Ishikawa (cell line): ENCODE results near the gene STRA6.
A peak's percentile ranks its signal among the peaks of the same experiment; 100 is the strongest.

ENCODE experiments used
- CEBPB ChIP-seq: IDR thresholded peaks from 2 replicates; pipeline ENCODE4 v1.6.1; 2012
- CREB1 ChIP-seq: IDR thresholded peaks from 2 replicates; pipeline ENCODE4 v1.6.1; 2012; ENCODE audit warnings: low read depth
- EGR1 ChIP-seq: IDR thresholded peaks from 2 replicates; pipeline ENCODE4 v1.6.1; 2012
- EP300 ChIP-seq: IDR thresholded peaks from 2 replicates; pipeline ENCODE4 v1.6.1; 2012; ENCODE audit warnings: borderline replicate concordance
- FOXM1 ChIP-seq: IDR thresholded peaks from 2 replicates; pipeline ENCODE4 v1.6.1; 2012; ENCODE audit warnings: low read depth, borderline replicate concordance
- MAX ChIP-seq: IDR thresholded peaks from 2 replicates; pipeline ENCODE4 v1.6.1; 2012
- NFIC ChIP-seq: IDR thresholded peaks from 2 replicates; pipeline ENCODE4 v1.6.1; 2012
- RAD21 ChIP-seq: IDR thresholded peaks from 2 replicates; pipeline ENCODE4 v1.6.1; 2012; ENCODE audit warnings: low read depth
- TAF1 ChIP-seq: IDR thresholded peaks from 2 replicates; pipeline ENCODE4 v1.6.1; 2012; ENCODE audit warnings: low read depth, mild to moderate bottlenecking
- TCF12 ChIP-seq: IDR thresholded peaks from 2 replicates; pipeline ENCODE4 v1.6.1; 2012; ENCODE audit warnings: low read depth
- TEAD4 ChIP-seq: IDR thresholded peaks from 2 replicates; pipeline ENCODE4 v1.6.1; 2012
- USF1 ChIP-seq: IDR thresholded peaks from 2 replicates; pipeline ENCODE4 v1.6.1; 2012
- YY1 ChIP-seq: IDR thresholded peaks from 2 replicates; pipeline ENCODE4 v1.6.1; 2012; ENCODE audit warnings: low read depth
- ZBTB7A ChIP-seq: IDR thresholded peaks from 2 replicates; pipeline ENCODE4 v1.6.1; 2012; ENCODE audit warnings: low read depth
- TF ChIP-seq, protein P1 (sequence below): IDR thresholded peaks from 2 replicates; pipeline ENCODE4 v1.6.1; 2012; ENCODE audit warnings: low read depth, mild to moderate bottlenecking

Gene STRA6

DNA sequence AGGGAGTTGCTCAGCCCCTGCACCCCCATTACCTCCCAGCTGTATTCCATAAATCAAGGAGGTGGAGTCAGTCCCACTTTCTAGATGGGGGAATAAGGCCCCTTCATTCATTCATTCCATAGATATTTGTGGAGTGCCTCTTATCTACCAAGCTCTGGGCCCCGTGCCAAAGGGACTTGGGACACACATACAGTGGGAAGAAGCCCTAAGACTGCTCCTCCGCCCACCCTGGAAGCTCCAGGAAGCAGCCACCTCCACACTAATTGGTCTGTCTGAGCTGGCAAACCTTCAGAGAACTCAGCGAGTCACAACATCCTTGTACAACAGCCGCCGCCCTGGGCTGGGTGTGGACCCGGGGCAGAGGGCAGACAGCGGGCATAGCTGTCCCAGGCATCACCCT is 6.4 kb downstream of the STRA6 start:
- peak; percentile 47 for TF ChIP-seq NFIC
- no peak for TF ChIP-seq TAF1
- peak; percentile 22; the same call in 1 of the 2 replicates for TF ChIP-seq EP300

DNA sequence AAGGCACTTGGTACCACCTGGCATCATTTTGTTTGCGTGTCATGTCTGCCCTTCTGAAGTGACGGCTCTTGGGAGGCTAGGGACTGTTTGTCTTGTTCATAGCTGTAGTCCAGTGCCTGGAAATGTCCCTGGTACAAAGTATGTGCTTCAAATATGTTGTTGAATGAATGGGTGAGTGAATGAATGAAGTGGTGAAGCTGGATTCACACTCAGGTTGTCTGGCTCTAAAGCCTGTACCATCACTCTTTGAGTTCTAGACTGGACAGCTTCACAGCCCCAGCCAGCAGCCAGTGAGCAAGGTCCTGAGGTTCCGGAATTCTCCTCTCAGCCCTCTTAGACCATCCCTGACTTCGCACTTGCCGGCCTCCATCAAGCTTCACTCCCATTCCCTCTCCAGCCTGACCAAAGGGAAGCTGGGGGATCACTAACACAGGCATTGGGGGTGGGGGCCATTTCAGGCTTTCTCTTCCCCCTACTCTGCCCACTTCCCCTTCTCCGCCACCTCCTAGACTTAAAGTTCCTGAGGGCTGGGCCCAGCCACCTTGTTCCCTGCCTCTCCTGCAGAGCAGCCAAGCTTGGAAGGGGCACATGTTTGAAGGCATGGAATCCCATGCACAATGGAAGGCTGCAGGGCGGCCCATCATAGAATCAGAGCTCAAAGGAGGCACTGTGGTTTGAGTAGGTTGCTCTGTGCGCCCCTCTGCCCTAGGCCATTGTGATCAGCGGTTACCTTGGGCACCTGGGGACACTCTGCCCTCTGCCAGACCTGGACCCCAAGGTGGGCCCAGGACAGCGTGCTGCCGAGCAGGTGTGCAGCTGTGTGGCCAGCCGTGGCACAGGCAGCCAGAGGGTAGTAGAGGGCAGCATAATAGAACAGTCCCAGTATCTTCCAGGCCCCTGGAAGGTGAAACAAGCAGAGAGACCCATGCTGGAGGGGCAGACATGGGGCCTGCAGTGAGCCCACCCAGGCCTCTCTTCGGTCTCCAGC is 7.7 kb downstream of the STRA6 start:
- TF ChIP-seq CREB1 (no peak), MAX (no peak), EGR1 (no peak), TAF1 (no peak), FOXM1 (no peak), NFIC (no peak), ZBTB7A (no peak), USF1 (no peak), CEBPB (no peak), TEAD4 (no peak), YY1 (no peak), TCF12 (no peak), EP300 (no peak), RAD21 (no peak)
- TF ChIP-seq, protein P1, sequence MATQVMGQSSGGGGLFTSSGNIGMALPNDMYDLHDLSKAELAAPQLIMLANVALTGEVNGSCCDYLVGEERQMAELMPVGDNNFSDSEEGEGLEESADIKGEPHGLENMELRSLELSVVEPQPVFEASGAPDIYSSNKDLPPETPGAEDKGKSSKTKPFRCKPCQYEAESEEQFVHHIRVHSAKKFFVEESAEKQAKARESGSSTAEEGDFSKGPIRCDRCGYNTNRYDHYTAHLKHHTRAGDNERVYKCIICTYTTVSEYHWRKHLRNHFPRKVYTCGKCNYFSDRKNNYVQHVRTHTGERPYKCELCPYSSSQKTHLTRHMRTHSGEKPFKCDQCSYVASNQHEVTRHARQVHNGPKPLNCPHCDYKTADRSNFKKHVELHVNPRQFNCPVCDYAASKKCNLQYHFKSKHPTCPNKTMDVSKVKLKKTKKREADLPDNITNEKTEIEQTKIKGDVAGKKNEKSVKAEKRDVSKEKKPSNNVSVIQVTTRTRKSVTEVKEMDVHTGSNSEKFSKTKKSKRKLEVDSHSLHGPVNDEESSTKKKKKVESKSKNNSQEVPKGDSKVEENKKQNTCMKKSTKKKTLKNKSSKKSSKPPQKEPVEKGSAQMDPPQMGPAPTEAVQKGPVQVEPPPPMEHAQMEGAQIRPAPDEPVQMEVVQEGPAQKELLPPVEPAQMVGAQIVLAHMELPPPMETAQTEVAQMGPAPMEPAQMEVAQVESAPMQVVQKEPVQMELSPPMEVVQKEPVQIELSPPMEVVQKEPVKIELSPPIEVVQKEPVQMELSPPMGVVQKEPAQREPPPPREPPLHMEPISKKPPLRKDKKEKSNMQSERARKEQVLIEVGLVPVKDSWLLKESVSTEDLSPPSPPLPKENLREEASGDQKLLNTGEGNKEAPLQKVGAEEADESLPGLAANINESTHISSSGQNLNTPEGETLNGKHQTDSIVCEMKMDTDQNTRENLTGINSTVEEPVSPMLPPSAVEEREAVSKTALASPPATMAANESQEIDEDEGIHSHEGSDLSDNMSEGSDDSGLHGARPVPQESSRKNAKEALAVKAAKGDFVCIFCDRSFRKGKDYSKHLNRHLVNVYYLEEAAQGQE = no peak

GRCh38 chr15:74193905-74194304 is 8.7 kb downstream of the STRA6 start:
- TF ChIP-seq EGR1 (no peak), TEAD4 (no peak), YY1 (no peak), NFIC (no peak), RAD21 (no peak), USF1 (no peak), TCF12 (no peak), ZBTB7A (no peak), FOXM1 (no peak), EP300 (no peak), CREB1 (no peak), CEBPB (no peak), TAF1 (no peak), MAX (no peak)
- TF ChIP-seq, protein P1 = no peak

DNA sequence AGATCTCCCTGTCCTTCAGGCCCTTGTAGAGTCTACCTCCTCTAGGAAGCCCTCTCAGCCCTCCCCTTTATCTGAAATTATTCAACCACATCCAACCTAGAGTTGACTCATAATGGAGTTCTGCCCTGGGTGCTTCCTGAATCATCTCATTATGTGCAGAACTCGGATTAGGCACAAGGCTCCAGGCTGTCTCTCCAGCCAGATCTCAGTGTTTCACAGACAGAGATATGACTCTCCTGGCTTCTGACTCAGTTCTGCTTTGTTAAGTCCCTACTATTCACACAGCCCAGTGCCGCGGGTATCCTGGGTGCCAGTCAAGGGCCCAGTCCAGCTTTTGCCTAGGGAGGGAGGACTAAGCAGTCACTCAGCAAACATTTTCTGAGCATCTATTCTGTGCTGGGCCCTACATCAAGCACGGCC is 9.3 kb downstream of the STRA6 start:
- TF ChIP-seq TEAD4 (peak; percentile 40; the same call in 1 of the 2 replicates), EP300 (peak; percentile 35; the same call in 1 of the 2 replicates), TCF12 (no peak), RAD21 (peak; percentile 2; the same call in 1 of the 2 replicates)

- TF ChIP-seq CEBPB (no peak), ZBTB7A (no peak), CREB1 (no peak), EGR1 (no peak), TCF12 (no peak), TEAD4 (no peak), MAX (no peak), EP300 (no peak), RAD21 (no peak), FOXM1 (no peak), YY1 (no peak), USF1 (no peak), TAF1 (no peak), NFIC (no peak)
- TF ChIP-seq, protein P1 = no peak
Observed at GRCh38 chr15:74192751-74193150, 9.8 kb downstream of the STRA6 start.
